T-helper 2 cell treated with Interferon-gamma antibody and Interleukin-4, amounts not matched to agents 5 μg/mL and 100 μg/mL, for 36 hours (primary cell): ENCODE results near the gene CAMTA1.

Experiments used
- DNase-seq: peaks from one replicate; pipeline ENCODE4 v3.0.0; 2021; ENCODE audit warnings: low spot score
- H3K27ac Mint-ChIP-seq: one replicate; pipeline ENCODE4 v1.8.0; 2021; ENCODE audit warnings: mild to moderate bottlenecking, mixed read lengths
- H3K27me3 Mint-ChIP-seq: one replicate; pipeline ENCODE4 v1.8.0; 2021; ENCODE audit warnings: low read depth, mixed read lengths
- H3K36me3 Mint-ChIP-seq: one replicate; pipeline ENCODE4 v1.8.0; 2021; ENCODE audit warnings: low read depth, mixed read lengths
- H3K4me1 Mint-ChIP-seq: one replicate; pipeline ENCODE4 v1.8.0; 2021; ENCODE audit warnings: low read depth, mixed read lengths
- H3K4me3 Mint-ChIP-seq: one replicate; pipeline ENCODE4 v1.8.0; 2022; ENCODE audit warnings: mild to moderate bottlenecking, moderate library complexity, mixed read lengths
- H3K9me3 Mint-ChIP-seq: one replicate; pipeline ENCODE4 v1.8.0; 2021; ENCODE audit warnings: mixed read lengths

The CAMTA1 gene

GRCh38 chr1:6788946-6789345 is 3.7 kb downstream of the CAMTA1 start:
- Mint-ChIP-seq H3K4me1 (peaks cover 25% of the 10 kb centered on the region), H3K4me3 (no peak overlapping the region), H3K9me3 (no peaks in the 10 kb centered on the region), H3K27ac (no peak overlapping the region), H3K27me3 (no peaks in the 10 kb centered on the region), H3K36me3 (peaks cover 2% of the 10 kb centered on the region)
- DNase-seq: no peak

DNA sequence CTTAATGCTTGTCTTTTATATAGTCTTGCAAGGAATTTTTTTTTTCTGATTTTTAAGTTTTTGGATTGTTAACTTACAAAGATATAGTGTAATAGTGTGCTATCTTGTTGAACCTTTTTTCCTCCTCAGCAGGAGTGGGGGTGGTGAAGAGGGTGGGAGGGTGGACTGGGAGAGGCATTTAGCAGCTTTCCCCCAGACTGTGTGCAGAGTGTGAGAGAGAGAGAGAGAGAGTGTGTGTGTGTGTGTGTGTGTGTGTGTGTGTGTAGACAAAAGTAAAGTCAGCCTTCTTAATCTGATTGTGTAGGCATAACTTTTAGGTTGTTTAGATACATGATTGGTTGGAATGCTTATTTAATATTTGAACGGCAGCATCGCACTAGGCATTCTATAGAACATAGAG is 4.9 kb downstream of the CAMTA1 start:
- no peak for DNase-seq
- no peaks in the 10 kb centered on the region for H3K27me3 Mint-ChIP-seq
- peaks cover 2% of the 10 kb centered on the region for H3K36me3 Mint-ChIP-seq
- no peaks in the 10 kb centered on the region for H3K9me3 Mint-ChIP-seq
- H3K4me3 Mint-ChIP-seq: no peak overlapping the region
- H3K4me1 Mint-ChIP-seq: peaks cover 25% of the 10 kb centered on the region
- H3K27ac Mint-ChIP-seq: no peak overlapping the region

DNA sequence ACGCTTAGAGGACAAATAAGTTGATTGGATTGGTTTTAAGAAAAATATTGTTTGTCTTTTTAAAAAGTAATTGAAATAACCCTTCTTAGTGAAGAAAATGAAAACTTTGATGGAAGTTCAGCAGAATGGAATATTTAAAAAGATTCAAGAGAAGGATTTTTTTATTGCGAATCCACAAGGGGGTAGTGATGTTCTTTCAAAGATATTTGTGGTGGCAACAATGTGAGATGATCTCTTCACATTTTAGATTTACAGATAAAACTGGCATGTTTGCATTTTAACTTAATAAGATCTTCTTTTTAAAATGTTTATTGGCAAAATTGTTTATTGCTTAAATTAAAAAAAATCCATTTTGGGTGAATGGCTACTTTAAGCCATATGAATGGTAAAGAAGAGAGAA is 8.9 kb downstream of the CAMTA1 start:
- H3K36me3 Mint-ChIP-seq: no peaks in the 10 kb centered on the region
- no peak overlapping the region for H3K27ac Mint-ChIP-seq
- H3K4me3 Mint-ChIP-seq: no peak overlapping the region
- H3K9me3 Mint-ChIP-seq: no peaks in the 10 kb centered on the region
- H3K4me1 Mint-ChIP-seq: peaks cover 4% of the 10 kb centered on the region
- H3K27me3 Mint-ChIP-seq: no peaks in the 10 kb centered on the region
- no peak for DNase-seq

DNA sequence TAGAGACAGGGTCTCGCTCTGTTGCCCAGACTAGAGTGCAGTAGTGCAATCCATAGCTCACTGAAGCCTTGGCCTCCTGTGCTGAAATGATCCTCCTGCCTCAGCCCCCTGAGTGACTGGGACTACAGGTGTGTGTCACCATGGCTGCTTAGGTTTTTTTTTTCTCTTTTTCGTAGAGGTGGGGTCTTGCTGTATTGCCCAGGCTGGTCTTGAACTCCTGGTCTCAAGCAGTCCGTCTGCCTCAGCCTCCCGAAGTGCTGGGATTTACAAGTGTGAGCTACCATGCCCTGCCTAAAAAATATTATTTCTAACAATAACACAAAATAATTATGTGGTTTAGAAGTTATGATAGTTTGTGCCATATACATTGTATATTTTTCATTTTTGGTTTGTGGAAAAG is 9.9 kb downstream of the CAMTA1 start:
- Mint-ChIP-seq H3K4me3 (no peak overlapping the region), H3K4me1 (peaks cover 1% of the 10 kb centered on the region), H3K36me3 (no peaks in the 10 kb centered on the region), H3K9me3 (no peaks in the 10 kb centered on the region), H3K27me3 (no peaks in the 10 kb centered on the region), H3K27ac (no peak overlapping the region)
- no peak for DNase-seq

GRCh38 chr1:6795661-6796060 is 10.4 kb downstream of the CAMTA1 start:
- no peak overlapping the region for H3K27ac Mint-ChIP-seq
- no peak for DNase-seq
- no peaks in the 10 kb centered on the region for H3K27me3 Mint-ChIP-seq
- H3K9me3 Mint-ChIP-seq: no peaks in the 10 kb centered on the region
- H3K36me3 Mint-ChIP-seq: no peaks in the 10 kb centered on the region
- H3K4me3 Mint-ChIP-seq: no peak overlapping the region
- peaks cover 4% of the 10 kb centered on the region for H3K4me1 Mint-ChIP-seq

DNA sequence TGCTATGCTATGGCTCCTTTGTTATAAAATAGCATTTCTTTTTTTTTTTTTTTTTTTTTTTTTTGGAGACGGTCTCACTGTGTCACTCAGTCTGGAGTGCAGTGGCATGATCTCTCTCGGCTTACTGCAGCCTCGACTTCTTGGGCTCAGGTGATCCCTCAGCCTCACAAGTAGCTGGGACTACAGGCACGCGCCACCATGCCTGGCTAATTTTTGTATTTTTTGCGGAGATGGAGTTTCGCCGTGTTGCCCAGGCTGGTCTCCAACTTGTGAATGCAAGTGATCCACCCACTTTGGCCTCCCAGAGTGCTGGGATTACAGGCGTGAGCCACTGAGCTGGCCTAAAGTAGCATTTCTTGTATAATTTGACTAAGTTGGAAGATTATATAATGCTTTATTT is 10.8 kb downstream of the CAMTA1 start:
- peaks cover 4% of the 10 kb centered on the region for H3K4me1 Mint-ChIP-seq
- no peak for DNase-seq
- no peaks in the 10 kb centered on the region for H3K36me3 Mint-ChIP-seq
- no peak overlapping the region for H3K4me3 Mint-ChIP-seq
- no peaks in the 10 kb centered on the region for H3K9me3 Mint-ChIP-seq
- H3K27ac Mint-ChIP-seq: no peak overlapping the region
- no peaks in the 10 kb centered on the region for H3K27me3 Mint-ChIP-seq

DNA sequence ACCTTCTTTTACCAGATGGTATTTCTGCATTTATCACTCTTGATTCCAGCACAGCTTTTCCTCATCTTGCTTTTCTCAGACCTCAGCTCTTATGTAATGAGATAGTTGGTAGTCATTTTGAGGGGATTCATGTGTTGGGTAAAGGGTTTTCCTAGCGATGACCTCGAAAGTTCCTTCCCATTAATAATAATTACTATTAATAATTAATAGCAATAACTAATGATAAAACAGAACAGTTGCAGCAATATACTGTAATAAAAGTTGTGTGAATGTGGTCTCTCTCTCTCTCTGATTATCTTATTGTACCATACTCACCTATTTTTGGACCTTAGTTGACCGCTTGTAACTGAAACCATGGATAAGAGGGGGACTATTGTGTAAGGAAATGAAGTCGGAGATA is 14.2 kb downstream of the CAMTA1 start:
- Mint-ChIP-seq H3K9me3 (no peaks in the 10 kb centered on the region), H3K27ac (no peak overlapping the region), H3K27me3 (no peaks in the 10 kb centered on the region), H3K4me1 (peaks cover 5% of the 10 kb centered on the region), H3K36me3 (no peaks in the 10 kb centered on the region), H3K4me3 (no peak overlapping the region)
- no peak for DNase-seq

- Mint-ChIP-seq H3K4me3 (no peak overlapping the region), H3K36me3 (no peaks in the 10 kb centered on the region), H3K27me3 (no peaks in the 10 kb centered on the region), H3K27ac (no peak overlapping the region), H3K9me3 (no peaks in the 10 kb centered on the region), H3K4me1 (peaks cover 13% of the 10 kb centered on the region)
- no peak for DNase-seq
Observed at GRCh38 chr1:6800745-6801144, 15.5 kb downstream of the CAMTA1 start.

GRCh38 chr1:6801199-6801598 is 15.9 kb downstream of the CAMTA1 start:
- Mint-ChIP-seq H3K27me3 (no peaks in the 10 kb centered on the region), H3K27ac (no peak overlapping the region), H3K4me1 (peaks cover 18% of the 10 kb centered on the region), H3K4me3 (no peak overlapping the region), H3K36me3 (no peaks in the 10 kb centered on the region), H3K9me3 (no peaks in the 10 kb centered on the region)
- no peak for DNase-seq

DNA sequence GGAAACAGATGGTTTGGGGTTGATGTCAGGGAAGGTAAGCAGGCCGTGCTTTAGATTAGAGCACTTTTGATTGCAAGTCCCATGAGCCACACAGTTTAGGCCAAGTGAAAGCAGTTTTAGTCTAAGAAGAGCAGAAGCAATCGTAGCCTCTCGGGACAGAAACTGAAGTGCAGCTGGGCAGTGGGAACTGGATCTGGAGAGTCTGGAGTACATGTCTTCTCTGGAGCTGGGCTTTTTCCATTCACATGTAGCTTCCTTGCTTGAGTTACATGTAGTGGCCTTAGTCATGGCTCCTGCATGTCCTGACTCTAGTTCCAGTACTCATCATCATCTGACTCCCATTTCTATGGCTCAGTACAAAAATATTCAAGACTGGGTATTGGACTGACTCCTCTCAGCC is 16.7 kb downstream of the CAMTA1 start:
- Mint-ChIP-seq H3K4me1 (peaks cover 20% of the 10 kb centered on the region), H3K36me3 (no peaks in the 10 kb centered on the region), H3K9me3 (no peaks in the 10 kb centered on the region), H3K27me3 (no peaks in the 10 kb centered on the region), H3K4me3 (no peak overlapping the region), H3K27ac (no peak overlapping the region)
- no peak for DNase-seq

- no peak for DNase-seq
- H3K36me3 Mint-ChIP-seq: no peaks in the 10 kb centered on the region
- H3K4me3 Mint-ChIP-seq: no peak overlapping the region
- H3K27me3 Mint-ChIP-seq: no peaks in the 10 kb centered on the region
- no peak overlapping the region for H3K27ac Mint-ChIP-seq
- H3K4me1 Mint-ChIP-seq: peaks cover 20% of the 10 kb centered on the region
- no peaks in the 10 kb centered on the region for H3K9me3 Mint-ChIP-seq
Observed at GRCh38 chr1:6802454-6802853, 17.2 kb downstream of the CAMTA1 start.

DNA sequence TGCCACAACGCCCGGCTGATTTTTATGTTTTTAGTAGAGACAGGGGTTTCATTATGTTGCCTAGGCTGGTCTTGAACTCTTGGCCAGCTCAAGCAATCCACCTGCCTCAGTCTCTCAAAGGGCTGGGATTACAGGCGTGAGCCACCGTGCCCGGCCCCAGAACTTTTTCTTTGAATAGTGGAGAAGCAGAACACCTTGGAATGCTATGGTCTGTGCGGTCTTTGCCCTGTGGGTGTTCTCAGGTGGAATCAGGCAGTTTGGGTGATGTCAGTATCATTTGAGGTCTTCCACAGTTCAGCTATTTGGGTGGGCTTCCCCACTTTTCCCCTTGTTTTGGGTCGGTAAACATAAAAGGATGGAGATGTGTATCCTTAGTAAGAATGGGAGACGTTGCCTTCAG is 17.6 kb downstream of the CAMTA1 start:
- no peaks in the 10 kb centered on the region for H3K9me3 Mint-ChIP-seq
- H3K27me3 Mint-ChIP-seq: no peaks in the 10 kb centered on the region
- no peak overlapping the region for H3K4me3 Mint-ChIP-seq
- H3K36me3 Mint-ChIP-seq: no peaks in the 10 kb centered on the region
- no peak overlapping the region for H3K27ac Mint-ChIP-seq
- DNase-seq: no peak
- peaks cover 20% of the 10 kb centered on the region for H3K4me1 Mint-ChIP-seq

- Mint-ChIP-seq H3K27ac (no peak overlapping the region), H3K36me3 (no peaks in the 10 kb centered on the region), H3K4me3 (no peak overlapping the region), H3K4me1 (peaks cover 20% of the 10 kb centered on the region), H3K27me3 (no peaks in the 10 kb centered on the region), H3K9me3 (no peaks in the 10 kb centered on the region)
- DNase-seq: no peak
Observed at GRCh38 chr1:6803357-6803756, 18.1 kb downstream of the CAMTA1 start.

DNA sequence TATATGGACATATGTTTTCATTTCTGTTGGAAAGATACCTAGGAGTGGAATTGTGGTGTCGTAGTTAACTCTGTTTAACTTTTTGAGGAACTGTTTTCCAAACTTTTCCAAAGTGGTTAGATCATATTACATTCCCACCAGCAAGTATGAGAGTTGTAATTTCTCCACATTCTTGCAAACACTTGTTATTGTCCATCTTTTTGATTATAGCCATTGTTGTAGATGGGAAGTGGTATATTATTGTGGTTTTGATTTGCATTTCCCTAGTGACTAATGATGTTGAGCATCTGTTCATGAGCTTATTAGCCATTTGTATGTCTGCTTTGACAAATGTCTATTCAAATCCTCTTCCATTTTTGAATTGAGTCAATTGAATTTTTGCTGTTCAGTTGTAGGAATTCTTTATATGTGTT is 19.8 kb downstream of the CAMTA1 start:
- no peak overlapping the region for H3K4me3 Mint-ChIP-seq
- no peaks in the 10 kb centered on the region for H3K9me3 Mint-ChIP-seq
- no peaks in the 10 kb centered on the region for H3K36me3 Mint-ChIP-seq
- no peak overlapping the region for H3K27ac Mint-ChIP-seq
- DNase-seq: no peak
- H3K27me3 Mint-ChIP-seq: no peaks in the 10 kb centered on the region
- H3K4me1 Mint-ChIP-seq: peaks cover 20% of the 10 kb centered on the region

DNA sequence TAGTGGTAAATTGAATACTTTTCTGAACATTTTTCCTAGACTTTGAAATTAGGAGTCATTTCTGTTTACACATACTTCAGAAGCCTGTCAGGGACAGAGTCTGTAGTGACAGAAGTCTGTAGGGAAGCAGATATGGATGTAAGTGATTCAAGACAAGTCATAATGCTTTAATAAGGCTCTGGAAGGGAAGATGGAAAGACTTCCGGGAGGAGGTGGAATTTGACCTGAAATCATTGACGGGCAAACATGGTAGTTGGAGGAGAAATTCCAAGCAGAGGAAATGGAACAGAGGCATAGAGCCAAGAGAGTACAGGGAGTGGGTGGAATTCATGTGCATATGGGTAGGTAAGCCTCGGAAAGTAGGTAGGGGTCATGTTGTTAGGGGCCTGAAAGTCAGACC is 22.5 kb downstream of the CAMTA1 start:
- no peaks in the 10 kb centered on the region for H3K27me3 Mint-ChIP-seq
- no peaks in the 10 kb centered on the region for H3K36me3 Mint-ChIP-seq
- peaks cover 17% of the 10 kb centered on the region for H3K4me1 Mint-ChIP-seq
- H3K4me3 Mint-ChIP-seq: no peak overlapping the region
- no peak overlapping the region for H3K27ac Mint-ChIP-seq
- DNase-seq: no peak
- no peaks in the 10 kb centered on the region for H3K9me3 Mint-ChIP-seq
